ENCODE measurements around the gene PSMB5. TPM values are rescaled to one million over a fixed set of nuclear protein-coding genes. Genes with fewer than 3 reads are reported as not detected.

Gene PSMB5
- total and polyA plus RNA-seq, 9 of the 15 experiments (the other 6 are each of a cell fraction or from before 2014, with no cell fraction given) = 198 to 1,870 (median 269) TPM

GRCh38 chr14:23034498-23035302, at the start of gene PSMB5 (continued):
- TF ChIP-seq NCOA4 (IDR thresholded peaks at IDR 0.05; ENCODE audit: partially characterized antibody) (no peak), PRPF4 (IDR thresholded peaks at IDR 0.05; ENCODE audit: insufficient read depth, low read depth, low read length, poor library complexity, severe bottlenecking) (no peak), EP400 (IDR thresholded peaks at IDR 0.05) (peak; percentile 91), RBBP5 (IDR thresholded peaks at IDR 0.05; ENCODE audit: borderline replicate concordance, insufficient read depth, low read length, poor library complexity, severe bottlenecking) (peak; percentile 55), ZFP30 (CRISPR knock-in tag; IDR thresholded peaks at IDR 0.05; ENCODE audit: borderline replicate concordance) (no peak), OTX1 (CRISPR knock-in tag; IDR thresholded peaks at IDR 0.05) (no peak), POLR2B (IDR thresholded peaks at IDR 0.05; ENCODE audit: low read depth, partially characterized antibody) (peak; percentile 75), LCOR (CRISPR knock-in tag; IDR thresholded peaks at IDR 0.05) (no peak), FOXA3 (CRISPR knock-in tag; conservative IDR thresholded peaks at IDR 0.05 in 1 of 2, IDR thresholded peaks at IDR 0.05 in 1 of 2) (0 out of 4 replicates have a peak, but pooled peaks of 1 of the 2 experiments have one; percentile 20), ETV1 (tag; conservative IDR thresholded peaks at IDR 0.05; ENCODE audit: low read depth) (0 out of 2 replicates have a peak, but pooled peaks have one; percentile 14), ELF1 (tag; IDR thresholded peaks at IDR 0.05) (peak; percentile 90), CAMTA2 (CRISPR knock-in tag; conservative IDR thresholded peaks at IDR 0.05) (no peak), RBM22 (IDR thresholded peaks at IDR 0.05; ENCODE audit: low read depth, low read length, poor library complexity, severe bottlenecking) (no peak), NFE2 (IDR thresholded peaks at IDR 0.05; ENCODE audit: low read depth) (peak; percentile 93), POLR2A (conservative IDR thresholded peaks at IDR 0.05) (peak; percentile 91), HNRNPLL (IDR thresholded peaks at IDR 0.05; ENCODE audit: low read depth, low read length, poor library complexity, severe bottlenecking) (peak; percentile 67), DIDO1 (tag; IDR thresholded peaks at IDR 0.05; ENCODE audit: low read depth) (peak; percentile 95), ZNF584 (CRISPR knock-in tag; IDR thresholded peaks at IDR 0.05; ENCODE audit: low read depth) (no peak), SREBF2 (CRISPR knock-in tag; IDR thresholded peaks at IDR 0.05) (no peak), NCOA1 (IDR thresholded peaks at IDR 0.05; ENCODE audit: low read depth) (no peak), JUN (IDR thresholded peaks at IDR 0.05; ENCODE audit: borderline replicate concordance, low read depth, low read length) (peak; percentile 25; the same call in 1 of the 2 replicates), JUN (CRISPR knock-in tag; IDR thresholded peaks at IDR 0.05; ENCODE audit: borderline replicate concordance) (no peak)
- TF ChIP-seq, protein P1, sequence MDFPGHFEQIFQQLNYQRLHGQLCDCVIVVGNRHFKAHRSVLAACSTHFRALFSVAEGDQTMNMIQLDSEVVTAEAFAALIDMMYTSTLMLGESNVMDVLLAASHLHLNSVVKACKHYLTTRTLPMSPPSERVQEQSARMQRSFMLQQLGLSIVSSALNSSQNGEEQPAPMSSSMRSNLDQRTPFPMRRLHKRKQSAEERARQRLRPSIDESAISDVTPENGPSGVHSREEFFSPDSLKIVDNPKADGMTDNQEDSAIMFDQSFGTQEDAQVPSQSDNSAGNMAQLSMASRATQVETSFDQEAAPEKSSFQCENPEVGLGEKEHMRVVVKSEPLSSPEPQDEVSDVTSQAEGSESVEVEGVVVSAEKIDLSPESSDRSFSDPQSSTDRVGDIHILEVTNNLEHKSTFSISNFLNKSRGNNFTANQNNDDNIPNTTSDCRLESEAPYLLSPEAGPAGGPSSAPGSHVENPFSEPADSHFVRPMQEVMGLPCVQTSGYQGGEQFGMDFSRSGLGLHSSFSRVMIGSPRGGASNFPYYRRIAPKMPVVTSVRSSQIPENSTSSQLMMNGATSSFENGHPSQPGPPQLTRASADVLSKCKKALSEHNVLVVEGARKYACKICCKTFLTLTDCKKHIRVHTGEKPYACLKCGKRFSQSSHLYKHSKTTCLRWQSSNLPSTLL (IDR thresholded peaks at IDR 0.05) = no peak
- TF ChIP-seq, protein P2, sequence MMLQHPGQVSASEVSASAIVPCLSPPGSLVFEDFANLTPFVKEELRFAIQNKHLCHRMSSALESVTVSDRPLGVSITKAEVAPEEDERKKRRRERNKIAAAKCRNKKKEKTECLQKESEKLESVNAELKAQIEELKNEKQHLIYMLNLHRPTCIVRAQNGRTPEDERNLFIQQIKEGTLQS (IDR thresholded peaks at IDR 0.05) = peak; percentile 84
- TF ChIP-seq, protein P2 (CRISPR knock-in tag; conservative IDR thresholded peaks at IDR 0.05) = peak; percentile 71; the same call in 1 of the 2 replicates
